HEK293 (cell line): ENCODE measurements around the gene NAV2.
A peak's percentile ranks its signal among the peaks of the same experiment; 100 is the strongest.

Source experiments
- CTCF ChIA-PET: fragments of 350-600 bp; formaldehyde crosslinking; extraction: SDS; loops from one replicate; lab custom pipeline; 2021; ENCODE audit warnings: antibody characterized with exemption; lab: Yijun Ruan, JAX
- POLR2A ChIA-PET: fragments of 300-600 bp; formaldehyde crosslinking; extraction: SDS; loops from one replicate; lab custom pipeline; 2020; ENCODE audit warnings: antibody characterized with exemption, inconsistent platforms; lab: Yijun Ruan, JAX
- H3K27ac ChIP-seq: fragments of 200-500 bp; sonication (Bioruptor generic); 2 replicates; pipeline ENCODE4 v1.5.1; 2014; ENCODE audit warnings: low read depth, low read length, control low read depth, inconsistent platforms; ENCODE audit errors: extremely low read depth
- H3K36me3 ChIP-seq, 2 experiments: fragments of 200-500 bp in 1 of 2; sonication (Bioruptor generic) in 1 of 2; 1 replicate in 1 of 2; 2 replicates in 1 of 2; pipeline ENCODE4 v1.5.1; 2014 to 2017; ENCODE audit warnings: inconsistent platforms in 2 of 2, low read length in 2 of 2; ENCODE audit not compliant: control insufficient read depth in 2 of 2, insufficient read depth in 1 of 2
- H3K4me1 ChIP-seq: fragments of 200-500 bp; sonication (Bioruptor generic); 2 replicates; pipeline ENCODE4 v1.5.1; 2014; ENCODE audit warnings: mild to moderate bottlenecking, low read length, inconsistent platforms; ENCODE audit not compliant: control insufficient read depth, insufficient read depth
- H3K4me3 ChIP-seq: 2 replicates; pipeline ENCODE4 v1.5.1; 2011; ENCODE audit warnings: low read depth, mild to moderate bottlenecking, control low read depth, low read length, moderate library complexity
- H3K9me3 ChIP-seq: fragments of 200-500 bp; sonication (Bioruptor generic); 2 replicates; pipeline ENCODE4 v1.5.1; 2014; ENCODE audit warnings: low read depth, low read length, inconsistent platforms; ENCODE audit not compliant: control insufficient read depth, insufficient read depth
- ATF2 ChIP-seq: fragments of 450-650 bp; formaldehyde crosslinking; IDR thresholded peaks from 2 replicates; pipeline ENCODE4 v1.5.1; 2016; ENCODE audit warnings: missing biosample characterization, missing genetic modification characterization, low read depth
- HOXD13 ChIP-seq: sonication (generic); formaldehyde crosslinking; IDR thresholded peaks from 2 replicates; pipeline ENCODE4 v1.8.0; 2022; ENCODE audit warnings: missing genetic modification reagents, borderline replicate concordance
- PRDM1 ChIP-seq: fragments of 450-650 bp; formaldehyde crosslinking; IDR thresholded peaks from 2 replicates; pipeline ENCODE4; 2016; ENCODE audit warnings: missing biosample characterization, missing genetic modification characterization
- ZBTB17 ChIP-seq: fragments of 450-650 bp; formaldehyde crosslinking; IDR thresholded peaks from 2 replicates; pipeline ENCODE4 v1.5.1; 2016; ENCODE audit warnings: missing biosample characterization, missing genetic modification characterization
- ZIC2 ChIP-seq: fragments of 450-650 bp; formaldehyde crosslinking; IDR thresholded peaks from 2 replicates; pipeline ENCODE4 v1.5.1; 2016; ENCODE audit warnings: missing biosample characterization, missing genetic modification characterization
- ZNF121 ChIP-seq: fragments of 450-650 bp; formaldehyde crosslinking; IDR thresholded peaks from 2 replicates; pipeline ENCODE4 v1.5.1; 2016; ENCODE audit warnings: missing biosample characterization, missing genetic modification characterization
- ZNF133 ChIP-seq: fragments of 450-650 bp; formaldehyde crosslinking; IDR thresholded peaks from 2 replicates; pipeline ENCODE4 v1.5.1; 2016; ENCODE audit warnings: missing biosample characterization, missing genetic modification characterization
- ZNF140 ChIP-seq: fragments of 450-650 bp; formaldehyde crosslinking; IDR thresholded peaks from 2 replicates; pipeline ENCODE4 v1.5.1; 2016; ENCODE audit warnings: missing biosample characterization, missing genetic modification characterization
- ZNF155 ChIP-seq: fragments of 450-650 bp; formaldehyde crosslinking; IDR thresholded peaks from 2 replicates; pipeline ENCODE4 v1.5.1; 2016; ENCODE audit warnings: missing biosample characterization, missing genetic modification characterization
- ZNF175 ChIP-seq: fragments of 450-650 bp; formaldehyde crosslinking; IDR thresholded peaks from 2 replicates; pipeline ENCODE4 v1.5.1; 2016; ENCODE audit warnings: missing biosample characterization, missing genetic modification characterization
- ZNF221 ChIP-seq: fragments of 450-650 bp; formaldehyde crosslinking; IDR thresholded peaks from 2 replicates; pipeline ENCODE4 v1.5.1; 2017; ENCODE audit warnings: missing biosample characterization, missing genetic modification characterization, borderline replicate concordance
- ZNF354C ChIP-seq: fragments of 450-650 bp; formaldehyde crosslinking; IDR thresholded peaks from 2 replicates; pipeline ENCODE4 v1.5.1; 2016; ENCODE audit warnings: missing biosample characterization, missing genetic modification characterization, low read depth, borderline replicate concordance
- ZNF514 ChIP-seq: fragments of 450-650 bp; formaldehyde crosslinking; IDR thresholded peaks from 2 replicates; pipeline ENCODE4 v1.5.1; 2016; ENCODE audit warnings: missing biosample characterization, missing genetic modification characterization
- ZNF548 ChIP-seq: fragments of 450-650 bp; formaldehyde crosslinking; IDR thresholded peaks from 2 replicates; pipeline ENCODE4 v1.5.1; 2016; ENCODE audit warnings: missing biosample characterization, missing genetic modification characterization
- ZNF596 ChIP-seq: fragments of 450-650 bp; IDR thresholded peaks from 2 replicates; pipeline ENCODE4 v1.5.0; 2018; ENCODE audit warnings: missing biosample characterization, mild to moderate bottlenecking, missing genetic modification characterization, moderate library complexity
- ZNF692 ChIP-seq: fragments of 450-650 bp; formaldehyde crosslinking; IDR thresholded peaks from 2 replicates; pipeline ENCODE4 v1.5.1; 2016; ENCODE audit warnings: missing biosample characterization, missing genetic modification characterization
- ZNF701 ChIP-seq: fragments of 450-650 bp; formaldehyde crosslinking; IDR thresholded peaks from 2 replicates; pipeline ENCODE4 v1.5.1; 2016; ENCODE audit warnings: missing biosample characterization, missing genetic modification characterization
- TF ChIP-seq, protein P1 (sequence below): fragments of 450-650 bp; IDR thresholded peaks from 2 replicates; pipeline ENCODE4 v1.5.1; 2018; ENCODE audit warnings: missing biosample characterization, mild to moderate bottlenecking, missing genetic modification characterization

The NAV2 gene

GRCh38 chr11:19722702-19723101 is 10.1 kb downstream of the NAV2 start (continued):
- no peak for TF ChIP-seq ZNF692 (tag by site-specific recombination)
- TF ChIP-seq, all 188 proteins: peak for 0

DNA sequence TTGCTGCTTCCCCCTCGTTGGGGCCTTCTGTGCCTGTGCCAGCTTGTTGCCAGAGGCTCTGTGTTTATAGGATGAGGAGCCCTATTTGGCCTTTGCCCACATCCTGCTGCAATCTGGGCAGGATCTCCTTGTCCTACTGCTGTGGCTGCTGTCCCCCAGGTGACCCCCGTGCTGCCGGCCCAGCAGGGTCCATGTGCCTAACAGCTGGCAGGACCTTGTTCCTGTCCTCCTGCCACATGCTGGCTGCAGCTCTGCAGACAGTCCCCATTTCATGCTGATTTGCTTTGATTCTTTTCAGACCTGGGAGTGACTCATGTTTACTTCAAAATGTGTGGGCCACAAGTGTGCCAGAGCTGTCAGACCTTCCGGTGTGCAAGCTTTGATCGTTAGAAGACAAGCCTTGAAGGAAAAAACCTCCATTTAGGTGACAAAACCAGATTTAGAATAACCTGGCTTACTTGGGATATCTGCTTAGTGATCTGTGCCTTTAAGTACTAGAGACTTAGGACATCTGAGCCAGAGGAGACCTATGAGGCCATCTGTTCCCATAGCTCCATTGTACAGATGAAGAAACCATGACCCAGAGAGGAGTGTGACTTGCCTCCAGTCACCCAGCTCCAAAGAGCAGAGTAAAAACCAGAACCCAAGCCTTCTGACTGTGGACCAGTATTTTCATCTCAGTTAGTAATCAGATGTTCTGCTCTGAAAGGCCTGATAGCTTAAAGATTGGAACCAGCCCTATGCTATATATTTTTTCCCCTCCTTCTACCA is 11.1 kb downstream of the NAV2 start:
- no peaks in the 10 kb centered on the region for H3K4me1 ChIP-seq
- no peaks in the 10 kb centered on the region for H3K36me3 ChIP-seq
- no peaks in the 10 kb centered on the region for H3K9me3 ChIP-seq
- ChIA-PET POLR2A (interaction anchor here (1.9 kb wide), 1 partner anchor 11 kb away, joined by 5 read pairs; the partner anchor contains the start of gene NAV2), CTCF (interaction anchor here (0.5 to 1.5 kb wide), 8 partner anchors 9 to 468 kb away, joined by 3 to 4 read pairs (median 3); no protein-coding TSS in a partner anchor)
- TF ChIP-seq ZNF514 (tag by site-specific recombination) (no peak), ZIC2 (tag by site-specific recombination) (peak; percentile 97)
- no peak overlapping the region for H3K27ac ChIP-seq
- no peak overlapping the region for H3K4me3 ChIP-seq

- H3K4me3 ChIP-seq, result no peak overlapping the region
- H3K4me1 ChIP-seq, result no peaks in the 10 kb centered on the region
- POLR2A ChIA-PET, result no interaction called here
- H3K27ac ChIP-seq, result no peak overlapping the region
- H3K9me3 ChIP-seq, result no peaks in the 10 kb centered on the region
- CTCF ChIA-PET, result interaction anchor here (0.5 to 0.7 kb wide), 3 partner anchors 8 to 160 kb away, joined by 3 to 4 read pairs (median 3); no protein-coding TSS in a partner anchor
- no peaks in the 10 kb centered on the region for H3K36me3 ChIP-seq
- TF ChIP-seq ZNF548 (tag by site-specific recombination), result no peak
- no peak for TF ChIP-seq ZNF701
- TF ChIP-seq ZNF133 (tag by site-specific recombination), result no peak
- no peak for TF ChIP-seq HOXD13
- no peak for TF ChIP-seq ZNF221 (tag by site-specific recombination)
- no peak for TF ChIP-seq ZBTB17 (tag by site-specific recombination)
- TF ChIP-seq ZNF692 (tag by site-specific recombination), result no peak
- TF ChIP-seq ATF2, result no peak
- TF ChIP-seq ZIC2 (tag by site-specific recombination), result no peak
- TF ChIP-seq ZNF175 (tag by site-specific recombination), result no peak
- TF ChIP-seq PRDM1, result no peak
- TF ChIP-seq, protein P1, sequence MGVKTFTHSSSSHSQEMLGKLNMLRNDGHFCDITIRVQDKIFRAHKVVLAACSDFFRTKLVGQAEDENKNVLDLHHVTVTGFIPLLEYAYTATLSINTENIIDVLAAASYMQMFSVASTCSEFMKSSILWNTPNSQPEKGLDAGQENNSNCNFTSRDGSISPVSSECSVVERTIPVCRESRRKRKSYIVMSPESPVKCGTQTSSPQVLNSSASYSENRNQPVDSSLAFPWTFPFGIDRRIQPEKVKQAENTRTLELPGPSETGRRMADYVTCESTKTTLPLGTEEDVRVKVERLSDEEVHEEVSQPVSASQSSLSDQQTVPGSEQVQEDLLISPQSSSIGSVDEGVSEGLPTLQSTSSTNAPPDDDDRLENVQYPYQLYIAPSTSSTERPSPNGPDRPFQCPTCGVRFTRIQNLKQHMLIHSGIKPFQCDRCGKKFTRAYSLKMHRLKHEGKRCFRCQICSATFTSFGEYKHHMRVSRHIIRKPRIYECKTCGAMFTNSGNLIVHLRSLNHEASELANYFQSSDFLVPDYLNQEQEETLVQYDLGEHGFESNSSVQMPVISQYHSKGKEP (tag by site-specific recombination), result no peak
- TF ChIP-seq ZNF354C (tag by site-specific recombination), result no peak
- no peak for TF ChIP-seq ZNF596 (tag by site-specific recombination)
- TF ChIP-seq ZNF121 (tag by site-specific recombination), result no peak
- TF ChIP-seq ZNF155 (tag by site-specific recombination), result no peak
- TF ChIP-seq ZNF140, result no peak
Measured at GRCh38 chr11:19724765-19725164, 12.1 kb downstream of the NAV2 start.
